ENCODE results near the gene SEC16B. TPM values are rescaled to one million over a fixed set of nuclear protein-coding genes. Genes with fewer than 3 reads are reported as not detected.

SEC16B gene
- total and polyA plus RNA-seq, 2 of the 8 experiments (the other 6 are each of a cell fraction or from before 2014, with no cell fraction given) = 0.56 to 0.94 TPM

DNA sequence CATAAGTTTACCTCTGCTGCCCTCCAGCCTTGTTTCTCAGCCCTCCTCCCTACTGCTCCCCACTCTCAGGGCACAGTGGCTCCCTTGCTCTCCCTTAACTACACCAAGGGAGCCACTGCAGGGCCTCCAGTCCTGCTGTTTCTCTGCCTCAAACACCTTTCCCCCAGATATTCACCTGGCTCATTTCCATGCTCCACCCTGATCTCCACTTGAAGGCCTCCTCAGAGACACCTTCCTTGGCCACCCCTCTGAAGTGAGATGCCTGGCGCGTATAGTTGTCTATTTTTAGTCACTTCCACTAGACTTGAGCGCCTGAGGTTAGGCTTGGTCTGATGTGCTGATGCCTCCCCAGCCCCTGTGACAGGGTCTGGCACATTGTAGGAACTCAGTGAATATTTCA, 34.9 kb downstream of the SEC16B start (continued):
- TF ChIP-seq CTCF (IDR thresholded peaks at IDR 0.05; ENCODE audit: control extremely low read depth in 1 of 3, insufficient read depth in 1 of 3, low read depth in 1 of 3, low read length in 3 of 3) (no peak), POU5F1 (IDR thresholded peaks at IDR 0.05; ENCODE audit: low read depth, low read length) (no peak), BCL11A (IDR thresholded peaks at IDR 0.05; ENCODE audit: low read depth in 2 of 2, low read length in 2 of 2) (no peak), KDM1A (IDR thresholded peaks at IDR 0.05; ENCODE audit: borderline replicate concordance, low read length) (no peak), SP2 (IDR thresholded peaks at IDR 0.05; ENCODE audit: low read length) (no peak)

All from H1 (cell line).